H1 (cell line): ENCODE data around the gene TRMT10A. TPM values are rescaled to one million over a fixed set of nuclear protein-coding genes. Genes with fewer than 3 reads are reported as not detected.

Experiments used
- CTCF ChIA-PET: fragments of 300-600 bp; sonication (Branson Sonifier 250); formaldehyde crosslinking; loops from one replicate; lab custom pipeline; 2021; ENCODE audit not compliant: partially characterized antibody; lab: Charles Lee
- POLR2A ChIA-PET: fragments of 300-600 bp; sonication (Branson Sonifier 250); formaldehyde crosslinking; loops from one replicate; lab custom pipeline; 2021; ENCODE audit warnings: inconsistent platforms; ENCODE audit not compliant: partially characterized antibody; lab: Charles Lee
- DNase-seq, 2 experiments: peaks; one replicate each; pipeline versions ENCODE4 v3.0.0 to v3.0.0-alpha.2; 2010 to 2022; ENCODE audit warnings: low spot score in 2 of 2, low read depth in 1 of 2, mixed read lengths in 1 of 2
- FAIRE-seq: peaks from 2 replicates; lab custom pipeline; 2011; peaks lifted over from hg19 to GRCh38; lab: Jason Lieb, UNC
- H2AFZ ChIP-seq: 2 replicates; pipeline ENCODE4 v1.8.1; 2012; ENCODE audit warnings: low read length, inconsistent platforms
- H2AK5ac ChIP-seq: 2 replicates; pipeline ENCODE4 v1.6.1; 2013; ENCODE audit warnings: low read depth, low read length
- H2BK120ac ChIP-seq: replicated peaks from 2 replicates; pipeline ENCODE3; 2013; ENCODE audit warnings: low read depth, low read length, inconsistent platforms
- H2BK12ac ChIP-seq: 2 replicates; pipeline ENCODE4 v1.6.1; 2013; ENCODE audit warnings: low read depth, low read length
- H2BK15ac ChIP-seq: 2 replicates; pipeline ENCODE4 v1.6.1; 2013; ENCODE audit warnings: low read length
- H2BK20ac ChIP-seq: 2 replicates; pipeline ENCODE4 v1.6.1; 2013; ENCODE audit warnings: low read length
- H2BK5ac ChIP-seq: 2 replicates; pipeline ENCODE4 v1.6.1; 2013; ENCODE audit warnings: low read depth, low read length
- H3K14ac ChIP-seq: 2 replicates; pipeline ENCODE4 v1.6.1; 2013; ENCODE audit warnings: inconsistent platforms; ENCODE audit not compliant: insufficient read length
- H3K18ac ChIP-seq: 2 replicates; pipeline ENCODE4 v1.6.1; 2013; ENCODE audit warnings: low read length; ENCODE audit errors: extremely low read depth
- H3K23ac ChIP-seq: 2 replicates; pipeline ENCODE4 v1.6.1; 2013; ENCODE audit warnings: inconsistent platforms; ENCODE audit not compliant: insufficient read length
- H3K23me2 ChIP-seq: 2 replicates; pipeline ENCODE4 v1.6.1; 2013; ENCODE audit warnings: low read depth, low read length
- H3K27ac ChIP-seq: 2 replicates; pipeline ENCODE4 v1.6.1; 2011; ENCODE audit warnings: low read depth, low read length, inconsistent platforms
- H3K27me3 ChIP-seq, 4 experiments: replicated peaks in 1 of 4; 1 replicate in 1 of 4; 2 replicates in 3 of 4; pipeline versions ENCODE4 v1.6.1 to v1.8.1; 2011 to 2013; ENCODE audit warnings: low read length in 3 of 4, mild to moderate bottlenecking in 3 of 4, inconsistent platforms in 2 of 4, mixed read lengths in 2 of 4, moderate library complexity in 1 of 4; ENCODE audit not compliant: control insufficient read depth in 3 of 4, insufficient read depth in 3 of 4; ENCODE audit errors: extremely low read depth in 1 of 4
- H3K36me3 ChIP-seq, 4 experiments: 2 replicates each; pipeline versions ENCODE4 v1.6.1 to v1.8.1; 2011 to 2013; ENCODE audit warnings: mild to moderate bottlenecking in 4 of 4, low read length in 3 of 4, moderate library complexity in 2 of 4, control low read depth in 1 of 4, inconsistent platforms in 1 of 4; ENCODE audit not compliant: insufficient read depth in 4 of 4, control insufficient read depth in 2 of 4
- H3K4ac ChIP-seq: replicated peaks from 2 replicates; pipeline ENCODE3; 2013; ENCODE audit warnings: low read length, low read depth, mixed read lengths, inconsistent platforms; ENCODE audit not compliant: insufficient read length
- H3K4me1 ChIP-seq, 4 experiments: replicated peaks in 1 of 4; 1 replicate in 1 of 4; 2 replicates in 3 of 4; pipeline versions ENCODE4 v1.6.1 to v1.8.1; 2011 to 2013; ENCODE audit warnings: low read length in 3 of 4, inconsistent platforms in 2 of 4, mixed read lengths in 1 of 4; ENCODE audit not compliant: insufficient read depth in 4 of 4, control insufficient read depth in 3 of 4
- H3K4me2 ChIP-seq, 2 experiments: 2 replicates each; pipeline versions ENCODE4 v1.6.1 to v1.8.1; 2011 to 2013; ENCODE audit warnings: low read depth in 2 of 2, low read length in 2 of 2, control low read depth in 1 of 2, inconsistent platforms in 1 of 2, mild to moderate bottlenecking in 1 of 2; ENCODE audit not compliant: insufficient read depth in 1 of 2
- H3K4me3 ChIP-seq, 4 experiments: fragments of 200-600, 300-600 bp in 1 of 4; sonication (generic), shearing (Covaris generic), sonication (Bioruptor Twin) in 1 of 4; 2 replicates each; pipeline versions ENCODE4 v1.5.1 to v1.8.1; 2011 to 2016; ENCODE audit warnings: low read length in 4 of 4, low read depth in 3 of 4, control low read depth in 2 of 4, inconsistent platforms in 2 of 4, mild to moderate bottlenecking in 2 of 4, mixed read lengths in 1 of 4, moderate library complexity in 1 of 4; ENCODE audit not compliant: insufficient read depth in 2 of 4; ENCODE audit errors: extremely low read depth in 1 of 4
- H3K56ac ChIP-seq: replicated peaks from 2 replicates; pipeline ENCODE3; 2013; ENCODE audit warnings: low read depth, mild to moderate bottlenecking, mixed read lengths, low read length, inconsistent platforms; ENCODE audit not compliant: insufficient read length
- H3K79me1 ChIP-seq: 2 replicates; pipeline ENCODE4 v1.6.1; 2013; ENCODE audit warnings: low read depth, low read length, control low read depth
- H3K79me2 ChIP-seq, 2 experiments: 2 replicates each; pipeline versions ENCODE4 v1.6.1 to v1.8.1; 2012 to 2013; ENCODE audit warnings: low read length in 2 of 2, mild to moderate bottlenecking in 2 of 2, inconsistent platforms in 1 of 2; ENCODE audit not compliant: insufficient read depth in 2 of 2, control insufficient read depth in 1 of 2
- H3K9ac ChIP-seq, 4 experiments: replicated peaks in 1 of 4; 1 replicate in 1 of 4; 2 replicates in 3 of 4; pipeline versions ENCODE4 v1.6.1 to v1.8.1; 2011 to 2013; ENCODE audit warnings: low read depth in 3 of 4, low read length in 3 of 4, control low read depth in 2 of 4, mild to moderate bottlenecking in 2 of 4, moderate library complexity in 2 of 4, inconsistent platforms in 1 of 4; ENCODE audit errors: extremely low read depth in 1 of 4
- H3K9me3 ChIP-seq, 2 experiments: 2 replicates each; pipeline versions ENCODE4 v1.6.1 to v1.8.1; 2012 to 2013; ENCODE audit warnings: mild to moderate bottlenecking in 2 of 2, moderate library complexity in 2 of 2, control low read depth in 1 of 2, inconsistent platforms in 1 of 2, low read depth in 1 of 2, low read length in 1 of 2, mixed read lengths in 1 of 2; ENCODE audit not compliant: insufficient read depth in 2 of 2
- H4K20me1 ChIP-seq, 2 experiments: replicated peaks in 1 of 2; 2 replicates each; pipeline versions ENCODE3 to v1.8.1; 2011 to 2013; ENCODE audit warnings: inconsistent platforms in 2 of 2, low read length in 2 of 2, mild to moderate bottlenecking in 1 of 2; ENCODE audit not compliant: insufficient read depth in 2 of 2, control insufficient read depth in 1 of 2
- H4K5ac ChIP-seq: 2 replicates; pipeline ENCODE4 v1.6.1; 2013; ENCODE audit warnings: low read length, low read depth, mixed read lengths, inconsistent platforms; ENCODE audit not compliant: insufficient read length
- H4K8ac ChIP-seq: 2 replicates; pipeline ENCODE4 v1.8.0; 2013; ENCODE audit warnings: mild to moderate bottlenecking, moderate library complexity, low read length, inconsistent platforms; ENCODE audit not compliant: insufficient read depth; ENCODE audit errors: extremely low read depth
- H4K91ac ChIP-seq: replicated peaks from 2 replicates; pipeline ENCODE3; 2013; ENCODE audit warnings: low read length, mixed read lengths, inconsistent platforms; ENCODE audit not compliant: insufficient read length
- CBX5 ChIP-seq: fragments of 300-800, 300-1000 bp; sonication (generic); IDR thresholded peaks from 2 replicates; pipeline ENCODE4 v1.7.1; 2016; ENCODE audit warnings: antibody characterized with exemption, low read length, low read depth
- CHD1 ChIP-seq: IDR thresholded peaks from 2 replicates; pipeline ENCODE4 v1.6.1; 2012; ENCODE audit warnings: low read depth, low read length, improper control_type of control experiment
- CTBP2 ChIP-seq: IDR thresholded peaks from 2 replicates; pipeline ENCODE4 v1.7.0; 2011; ENCODE audit warnings: borderline replicate concordance, mild to moderate bottlenecking, moderate library complexity, mixed read lengths, low read length; ENCODE audit not compliant: insufficient read depth, insufficient read length
- E2F6 ChIP-seq: IDR thresholded peaks from 2 replicates; pipeline ENCODE4 v1.6.1; 2012; ENCODE audit warnings: inconsistent platforms
- EGR1 ChIP-seq: IDR thresholded peaks from 2 replicates; pipeline ENCODE4 v1.6.1; 2011; ENCODE audit warnings: low read depth, low read length, borderline replicate concordance
- EZH2 ChIP-seq: fragments of 200-600 bp; sonication (generic); IDR thresholded peaks from 2 replicates; pipeline ENCODE4 v1.7.1; 2012; ENCODE audit warnings: low read depth, mild to moderate bottlenecking, moderate library complexity, low read length, inconsistent platforms; ENCODE audit not compliant: severe bottlenecking
- GTF2F1 ChIP-seq: IDR thresholded peaks from 2 replicates; pipeline ENCODE4 v1.6.1; 2012; ENCODE audit warnings: low read depth, low read length, improper control_type of control experiment, borderline replicate concordance
- HDAC2 ChIP-seq, 2 experiments: fragments of 300-600 bp in 1 of 2; sonication (generic) in 1 of 2; IDR thresholded peaks; 2 replicates each; pipeline ENCODE4 v1.6.1; 2011 to 2012; ENCODE audit warnings: low read depth in 2 of 2, low read length in 2 of 2, mild to moderate bottlenecking in 2 of 2, moderate library complexity in 2 of 2, borderline replicate concordance in 1 of 2, inconsistent platforms in 1 of 2
- JUND ChIP-seq: IDR thresholded peaks from 2 replicates; pipeline ENCODE4 v1.6.1; 2011; ENCODE audit warnings: mild to moderate bottlenecking, improper control_type of control experiment, low read length
- KDM1A ChIP-seq: fragments of 200-600, 300-600 bp; sonication (generic); IDR thresholded peaks from 2 replicates; pipeline ENCODE4 v1.7.1; 2016; ENCODE audit warnings: mild to moderate bottlenecking, low read length, borderline replicate concordance
- PHF8 ChIP-seq: fragments of 200-600 bp; sonication (generic); conservative IDR thresholded peaks from 2 replicates; pipeline ENCODE4 v1.7.1; 2012; ENCODE audit warnings: low read depth, mild to moderate bottlenecking, inconsistent platforms, low read length, moderate library complexity
- POU5F1 ChIP-seq: IDR thresholded peaks from 2 replicates; pipeline ENCODE4 v1.6.1; 2011; ENCODE audit warnings: low read depth, mild to moderate bottlenecking, low read length, moderate library complexity
- RNF2 ChIP-seq: fragments of 200-900, 300-1000 bp; sonication (generic); IDR thresholded peaks from 2 replicates; pipeline ENCODE4 v1.7.1; 2016; ENCODE audit warnings: borderline replicate concordance, low read depth, mild to moderate bottlenecking, antibody characterized with exemption, low read length; ENCODE audit not compliant: poor library complexity, severe bottlenecking; ENCODE audit errors: missing control alignments
- WGBS, 2 experiments: shearing (Covaris generic) in 1 of 2; methylation state at CpG; one replicate each; pipeline versions ENCODE4 v1.1.6 to v1.1.7; 2013 to 2015; ENCODE audit warnings: low lambda C conversion rate in 2 of 2, mixed read lengths in 2 of 2, inconsistent platforms in 1 of 2, low coverage in 1 of 2, missing lambda C conversion rate in 1 of 2; ENCODE audit not compliant: insufficient replicate concordance in 2 of 2, insufficient coverage in 1 of 2, insufficient read length in 1 of 2; ENCODE audit errors: extremely low coverage in 1 of 2, missing lambda C conversion rate in 1 of 2; 5-methylcytosine and 5-hydroxymethylcytosine counted together
- polyA plus RNA-seq, 7 experiments: library from polyadenylated mRNA; depleted of rRNA in 3 of 7; stranded (reverse) in 5 of 7; unstranded in 2 of 7; fragments of >200 nt in 5 of 7; fragments of 200-250 nt in 2 of 7; gene quantifications; 1 replicate in 5 of 7; 2 replicates in 1 of 7; 4 replicates in 1 of 7; pipeline versions ENCODE4 v1.2.1 to v1.2.3, GENCODE V29; 2011 to 2013; ENCODE audit warnings: missing spikeins in 2 of 7, mixed read lengths in 2 of 7
- total RNA-seq: library from RNA; stranded (reverse); fragmentation: NEBNext Ultra II Directional; extraction: Animal tissue kit (Norgen Biotek cat#: 25700); gene quantifications from 2 replicates; pipeline ENCODE4 v1.2.1, GENCODE V29; 2021

TRMT10A gene
- total and polyA plus RNA-seq, 2 of the 8 experiments (the other 6 are each of a cell fraction or from before 2014, with no cell fraction given), result 1.5 to 3.8 TPM

- no peak overlapping the region for H3K9ac ChIP-seq
- H2AK5ac ChIP-seq, result no peak overlapping the region
- H2BK15ac ChIP-seq, result no peak overlapping the region
- CTCF ChIA-PET, result interaction anchor here (1.7 kb wide), 1 partner anchor 229 kb away, joined by 4 read pairs; no protein-coding TSS in a partner anchor
- DNase-seq (no peak), FAIRE-seq (no peak)
- H3K79me1 ChIP-seq, result no peaks in the 10 kb centered on the region
- no peaks in the 10 kb centered on the region for H3K36me3 ChIP-seq
- no peak overlapping the region for H3K14ac ChIP-seq
- no peak overlapping the region for H3K23ac ChIP-seq
- no peak overlapping the region for H2BK20ac ChIP-seq
- no peaks in the 10 kb centered on the region for H3K79me2 ChIP-seq
- no peak overlapping the region for H2BK12ac ChIP-seq
- no peak overlapping the region for H3K4me3 ChIP-seq
- POLR2A ChIA-PET, result no interaction called here
- H4K8ac ChIP-seq, result no peak overlapping the region
- H2BK120ac ChIP-seq, result no peak overlapping the region
- no peak overlapping the region for H2AFZ ChIP-seq
- no peak overlapping the region for H3K4ac ChIP-seq
- no peak overlapping the region for H3K27ac ChIP-seq
- no peak overlapping the region for H3K4me2 ChIP-seq
- H3K4me1 ChIP-seq, result peaks cover 0 to 5% (median 2%) of the 10 kb centered on the region in 4 experiments; a peak in 3 of 7 replicates
- no peaks in the 10 kb centered on the region; the same call in 1 of the 2 replicates for H3K23me2 ChIP-seq
- no peak overlapping the region for H3K18ac ChIP-seq
- no peak overlapping the region for H4K5ac ChIP-seq
- no peaks in the 10 kb centered on the region for H4K20me1 ChIP-seq
- no peaks in the 10 kb centered on the region for H3K27me3 ChIP-seq
- H4K91ac ChIP-seq, result no peak overlapping the region
- H3K56ac ChIP-seq, result no peak overlapping the region
- no peaks in the 10 kb centered on the region for H3K9me3 ChIP-seq
- 93% methylated on average over 2 of the region's 2 CpGs; no CpG with 5 or more reads in 1 of the 2 experiments for WGBS, 2 experiments
- no peak overlapping the region for H2BK5ac ChIP-seq
- TF ChIP-seq CBX5, result no peak
- no peak for TF ChIP-seq CTBP2
- no peak for TF ChIP-seq POU5F1
- TF ChIP-seq KDM1A, result no peak
- no peak for TF ChIP-seq GTF2F1
- TF ChIP-seq E2F6, result no peak
- TF ChIP-seq JUND, result no peak
- no peak for TF ChIP-seq EZH2
- TF ChIP-seq HDAC2 (IDR thresholded peaks at IDR 0.05; ENCODE audit: borderline replicate concordance in 1 of 2, low read depth in 2 of 2, low read length in 2 of 2), result no peak
- TF ChIP-seq PHF8, result no peak
- TF ChIP-seq EGR1, result no peak
- TF ChIP-seq RNF2, result no peak
- TF ChIP-seq CHD1, result no peak
Measured at GRCh38 chr4:99578714-99579113, 14.9 kb upstream of the TRMT10A start.
